Neural progenitor cell (in vitro differentiated cells): ENCODE measurements around the gene ZNF746. TPM values are rescaled to one million over a fixed set of nuclear protein-coding genes. Genes with fewer than 3 reads are reported as not detected.

Experiments
- DNase-seq: peaks from one replicate; pipeline ENCODE4 v3.0.0-alpha.2; 2016; ENCODE audit warnings: low spot score
- H2AFZ ChIP-seq: fragments of 200-600 bp; sonication (generic); replicated peaks from 2 replicates; pipeline ENCODE4 v1.6.1; 2016; ENCODE audit warnings: antibody characterized with exemption
- H3F3A ChIP-seq: fragments of 200-600 bp; sonication (generic); 2 replicates; pipeline ENCODE4 v1.6.1; 2016; ENCODE audit warnings: antibody characterized with exemption, low read depth
- H3K27ac ChIP-seq: fragments of 200-600 bp; sonication (generic); 2 replicates; pipeline ENCODE4 v1.5.1; 2016; ENCODE audit warnings: mild to moderate bottlenecking
- H3K27me3 ChIP-seq: fragments of 200-600 bp; sonication (generic); 2 replicates; pipeline ENCODE4 v1.6.1; 2016; ENCODE audit warnings: mild to moderate bottlenecking, moderate library complexity
- H3K36me3 ChIP-seq: fragments of 200-600 bp; sonication (generic); 2 replicates; pipeline ENCODE4 v1.5.1; 2016
- H3K4me1 ChIP-seq: fragments of 200-600 bp; sonication (generic); 2 replicates; pipeline ENCODE4 v1.6.1; 2016; ENCODE audit warnings: mixed run types
- H3K4me2 ChIP-seq: fragments of 200-600 bp; sonication (generic); 2 replicates; pipeline ENCODE4 v1.6.1; 2016
- H3K4me3 ChIP-seq: fragments of 200-600 bp; sonication (generic); 2 replicates; pipeline ENCODE4 v1.5.1; 2016
- H3K79me2 ChIP-seq: fragments of 200-600 bp; sonication (generic); 2 replicates; pipeline ENCODE4 v1.6.1; 2016; ENCODE audit warnings: low read depth
- H3K9ac ChIP-seq: fragments of 200-600 bp; sonication (generic); 2 replicates; pipeline ENCODE4 v1.6.1; 2016
- H3K9me3 ChIP-seq: fragments of 200-600 bp; sonication (generic); 2 replicates; pipeline ENCODE4 v1.5.1; 2016; ENCODE audit warnings: low read depth
- H4K20me1 ChIP-seq: fragments of 200-600 bp; sonication (generic); 2 replicates; pipeline ENCODE4 v1.6.1; 2016; ENCODE audit warnings: low read depth
- H3K27ac Mint-ChIP-seq: 3 replicates; pipeline ENCODE4 v1.8.0; 2021; ENCODE audit warnings: mixed read lengths
- H3K27me3 Mint-ChIP-seq: 2 replicates; pipeline ENCODE4 v1.8.0; 2022; ENCODE audit warnings: low read depth, mild to moderate bottlenecking, inconsistent platforms, moderate library complexity, mixed read lengths; ENCODE audit not compliant: insufficient read depth
- H3K36me3 Mint-ChIP-seq: 3 replicates; pipeline ENCODE4 v1.8.0; 2021; ENCODE audit warnings: mixed read lengths
- H3K4me1 Mint-ChIP-seq: 3 replicates; pipeline ENCODE4 v1.8.0; 2021; ENCODE audit warnings: mixed read lengths
- H3K4me3 Mint-ChIP-seq: 3 replicates; pipeline ENCODE4 v1.8.0; 2021; ENCODE audit warnings: mild to moderate bottlenecking, moderate library complexity, mixed read lengths
- H3K9me3 Mint-ChIP-seq: 3 replicates; pipeline ENCODE4 v1.8.0; 2020; ENCODE audit warnings: mixed read lengths
- EZH2 ChIP-seq: fragments of 200-600 bp; sonication (generic); IDR thresholded peaks from 2 replicates; pipeline ENCODE4 v1.6.1; 2017; ENCODE audit warnings: antibody characterized with exemption, mild to moderate bottlenecking, moderate library complexity
- EZH2phosphoT487 ChIP-seq: fragments of 200-600 bp; sonication (generic); IDR thresholded peaks from 2 replicates; pipeline ENCODE4 v1.6.1; 2017; ENCODE audit warnings: antibody characterized with exemption
- total RNA-seq: library from RNA; depleted of rRNA; stranded (reverse); fragments of >200 nt; gene quantifications from 2 replicates; pipeline ENCODE4 v1.2.3, GENCODE V29; 2015; ENCODE audit warnings: low replicate concordance
- TF ChIP-seq, protein P1 (sequence below): fragments of 200-600 bp; sonication (generic); IDR thresholded peaks from 2 replicates; pipeline ENCODE4 v1.5.1; 2017; ENCODE audit warnings: antibody characterized with exemption, mild to moderate bottlenecking

The ZNF746 gene
- total RNA-seq, 1 donor from 2014 or later = 11.0 TPM

DNA sequence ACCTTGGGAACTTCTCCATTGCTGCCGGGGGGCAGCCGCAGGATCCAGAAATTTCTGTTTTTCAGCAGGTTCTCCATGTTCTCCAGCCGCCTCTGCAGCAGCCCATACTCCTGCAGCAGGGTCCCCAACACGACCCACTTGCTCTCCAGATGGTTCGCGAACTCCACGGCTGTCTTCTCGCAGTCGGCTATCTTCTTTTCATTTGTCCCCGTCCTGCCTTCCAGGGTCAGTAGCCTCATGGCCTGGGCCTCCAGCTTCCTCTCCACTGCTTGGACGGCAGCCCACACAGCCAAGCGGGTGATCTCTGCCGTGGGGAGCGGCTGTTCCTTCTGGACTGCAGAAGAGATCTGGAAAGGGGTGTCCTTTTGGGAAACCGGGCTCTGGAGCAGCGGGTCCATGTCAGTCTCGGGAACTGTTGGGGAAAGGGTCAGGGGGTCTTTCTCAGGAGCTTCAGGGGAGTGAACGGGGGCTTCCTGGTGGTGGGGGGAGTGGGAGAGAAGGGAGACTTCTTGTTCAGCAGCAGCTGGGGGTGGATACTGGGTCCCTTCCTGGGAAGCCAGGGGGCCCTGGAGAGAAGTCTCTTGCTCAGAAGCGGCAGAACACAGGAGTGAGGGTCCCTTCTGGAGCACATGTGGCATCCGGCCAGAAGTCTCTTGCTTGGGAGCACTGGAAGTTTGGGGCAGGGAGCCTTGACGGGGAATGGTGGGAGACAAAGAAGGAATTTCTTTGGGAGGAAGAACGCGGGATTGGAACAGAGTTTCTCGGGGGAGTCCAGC, 42.2 kb downstream of the ZNF746 start:
- Histone ChIP-seq H3K36me3 (no peaks in the 10 kb centered on the region), H3K27me3 (peaks cover 13% of the 10 kb centered on the region), H4K20me1 (peaks cover 41% of the 10 kb centered on the region)

DNA sequence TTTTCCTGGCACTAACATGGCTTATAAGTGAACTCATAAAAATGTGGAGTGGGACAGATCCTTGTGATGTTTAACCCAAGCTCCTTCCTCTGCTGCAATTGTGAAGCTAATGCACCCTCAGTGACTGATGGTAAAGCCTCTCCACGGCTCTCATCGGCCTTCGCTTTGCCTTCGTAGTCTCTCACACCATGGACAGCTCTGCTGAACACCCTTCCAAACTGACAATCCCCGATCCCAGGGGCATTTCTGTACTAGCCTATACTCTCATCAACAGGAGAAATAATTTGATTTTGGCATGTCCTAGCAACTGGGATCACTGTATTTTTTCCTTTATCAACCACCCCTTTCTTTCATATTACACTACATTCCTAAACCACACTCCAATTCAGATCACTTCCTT, 42.9 kb downstream of the ZNF746 start:
- H3K27me3 ChIP-seq = peaks cover 11% of the 10 kb centered on the region
- H3K4me1 ChIP-seq = peaks cover 22% of the 10 kb centered on the region
- peaks cover 41% of the 10 kb centered on the region for H4K20me1 ChIP-seq
- H3K36me3 ChIP-seq = no peaks in the 10 kb centered on the region
- no peaks in the 10 kb centered on the region for H3K27me3 Mint-ChIP-seq
- H3K36me3 Mint-ChIP-seq = peaks cover 13% of the 10 kb centered on the region
- H3K9ac ChIP-seq = no peak overlapping the region
- no peak for DNase-seq
- peaks cover 28% of the 10 kb centered on the region for H3K79me2 ChIP-seq
- no peak overlapping the region for H3K27ac Mint-ChIP-seq
- H2AFZ ChIP-seq = no peak overlapping the region
- peaks cover 20% of the 10 kb centered on the region for H3F3A ChIP-seq
- H3K4me3 ChIP-seq = no peak overlapping the region
- H3K4me2 ChIP-seq = no peak overlapping the region
- no peak overlapping the region for H3K4me3 Mint-ChIP-seq
- H3K9me3 Mint-ChIP-seq = no peaks in the 10 kb centered on the region
- H3K4me1 Mint-ChIP-seq = peaks cover 14% of the 10 kb centered on the region
- TF ChIP-seq EZH2 = no peak
- no peak for TF ChIP-seq EZH2phosphoT487
- TF ChIP-seq, protein P1, sequence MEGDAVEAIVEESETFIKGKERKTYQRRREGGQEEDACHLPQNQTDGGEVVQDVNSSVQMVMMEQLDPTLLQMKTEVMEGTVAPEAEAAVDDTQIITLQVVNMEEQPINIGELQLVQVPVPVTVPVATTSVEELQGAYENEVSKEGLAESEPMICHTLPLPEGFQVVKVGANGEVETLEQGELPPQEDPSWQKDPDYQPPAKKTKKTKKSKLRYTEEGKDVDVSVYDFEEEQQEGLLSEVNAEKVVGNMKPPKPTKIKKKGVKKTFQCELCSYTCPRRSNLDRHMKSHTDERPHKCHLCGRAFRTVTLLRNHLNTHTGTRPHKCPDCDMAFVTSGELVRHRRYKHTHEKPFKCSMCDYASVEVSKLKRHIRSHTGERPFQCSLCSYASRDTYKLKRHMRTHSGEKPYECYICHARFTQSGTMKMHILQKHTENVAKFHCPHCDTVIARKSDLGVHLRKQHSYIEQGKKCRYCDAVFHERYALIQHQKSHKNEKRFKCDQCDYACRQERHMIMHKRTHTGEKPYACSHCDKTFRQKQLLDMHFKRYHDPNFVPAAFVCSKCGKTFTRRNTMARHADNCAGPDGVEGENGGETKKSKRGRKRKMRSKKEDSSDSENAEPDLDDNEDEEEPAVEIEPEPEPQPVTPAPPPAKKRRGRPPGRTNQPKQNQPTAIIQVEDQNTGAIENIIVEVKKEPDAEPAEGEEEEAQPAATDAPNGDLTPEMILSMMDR = no peak
- H3K9me3 ChIP-seq = no peaks in the 10 kb centered on the region
- no peak overlapping the region for H3K27ac ChIP-seq

More for the DNA sequence above, 42.2 kb downstream of the ZNF746 start:
- Mint-ChIP-seq H3K36me3 (peaks cover 13% of the 10 kb centered on the region), H3K27ac (no peak overlapping the region), H3K9me3 (no peaks in the 10 kb centered on the region), H3K27me3 (no peaks in the 10 kb centered on the region), H3K4me3 (no peak overlapping the region), H3K4me1 (peaks cover 14% of the 10 kb centered on the region)
- Histone ChIP-seq H2AFZ (no peak overlapping the region), H3K79me2 (peaks cover 28% of the 10 kb centered on the region), H3K9ac (no peak overlapping the region), H3K9me3 (no peaks in the 10 kb centered on the region), H3K4me1 (peaks cover 22% of the 10 kb centered on the region), H3K4me3 (no peak overlapping the region), H3K4me2 (no peak overlapping the region), H3K27ac (no peak overlapping the region), H3F3A (peaks cover 20% of the 10 kb centered on the region)
- DNase-seq = no peak
- no peak for TF ChIP-seq EZH2
- TF ChIP-seq, protein P1 = no peak
- TF ChIP-seq EZH2phosphoT487 = no peak

DNA sequence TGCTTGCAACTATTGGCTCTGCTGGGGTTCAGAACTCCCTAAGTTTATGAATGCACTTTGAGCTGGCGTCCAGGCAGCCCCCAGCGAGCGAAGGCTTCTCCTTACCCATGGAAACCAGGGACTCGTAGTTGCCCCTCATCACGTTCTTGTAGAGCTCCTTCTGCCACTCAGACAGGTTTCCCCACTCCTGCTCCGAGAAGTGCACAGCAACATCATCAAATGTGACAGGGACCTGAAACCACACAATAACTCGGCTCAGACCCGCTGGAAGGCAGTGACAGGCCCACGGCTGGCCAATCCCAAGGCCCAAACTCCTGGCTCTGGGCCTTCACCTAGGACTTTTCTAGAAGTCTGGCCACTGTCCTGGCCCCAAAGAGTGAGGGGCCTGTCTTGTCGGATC, 43.6 kb downstream of the ZNF746 start:
- H3K27ac ChIP-seq = no peak overlapping the region
- peaks cover 24% of the 10 kb centered on the region for H3K79me2 ChIP-seq
- Mint-ChIP-seq H3K36me3 (peaks cover 17% of the 10 kb centered on the region), H3K9me3 (no peaks in the 10 kb centered on the region), H3K27me3 (no peaks in the 10 kb centered on the region), H3K27ac (no peak overlapping the region), H3K4me3 (no peak overlapping the region), H3K4me1 (peaks cover 12% of the 10 kb centered on the region)
- H3K36me3 ChIP-seq = no peaks in the 10 kb centered on the region
- peaks cover 14% of the 10 kb centered on the region for H3F3A ChIP-seq
- peaks cover 18% of the 10 kb centered on the region for H3K4me1 ChIP-seq
- H3K4me3 ChIP-seq = no peak overlapping the region
- H2AFZ ChIP-seq = no peak overlapping the region
- peaks cover 4% of the 10 kb centered on the region for H3K27me3 ChIP-seq
- TF ChIP-seq, protein P1 = no peak
- H3K9me3 ChIP-seq = no peaks in the 10 kb centered on the region
- DNase-seq = no peak
- no peak overlapping the region for H3K4me2 ChIP-seq
- peaks cover 35% of the 10 kb centered on the region for H4K20me1 ChIP-seq
- no peak overlapping the region for H3K9ac ChIP-seq
